CD14-positive monocyte (primary cell): ENCODE measurements around the gene SMYD3. TPM values are rescaled to one million over a fixed set of nuclear protein-coding genes. Genes with fewer than 3 reads are reported as not detected.

Experiments used
- DNase-seq, 3 donors: peaks; one replicate each; pipeline ENCODE4 v3.0.0-alpha.2; 2011 to 2022
- H2AFZ ChIP-seq: 2 replicates; pipeline ENCODE4 v1.6.0; 2012; ENCODE audit warnings: mild to moderate bottlenecking, low read depth, low read length, inconsistent platforms; ENCODE audit not compliant: insufficient read depth, poor library complexity, severe bottlenecking
- H3K27ac ChIP-seq, 2 donors: 1 replicate in 1 of 2; 2 replicates in 1 of 2; pipeline ENCODE4 v1.5.1; 2012 to 2013; ENCODE audit warnings: low read length in 2 of 2, control low read depth in 1 of 2, inconsistent platforms in 1 of 2, low read depth in 1 of 2, mild to moderate bottlenecking in 1 of 2
- H3K27me3 ChIP-seq, 2 donors: one replicate each; pipeline versions ENCODE4 v1.6.0 to v1.6.1; 2011 to 2013; ENCODE audit warnings: low read length in 2 of 2; ENCODE audit not compliant: control insufficient read depth in 2 of 2, insufficient read depth in 2 of 2
- H3K36me3 ChIP-seq, 2 donors: replicated peaks in 1 of 2; 1 replicate in 1 of 2; 2 replicates in 1 of 2; pipeline versions ENCODE4 v1.5.1 to v1.6.1; 2012 to 2013; ENCODE audit warnings: low read length in 2 of 2, control low read depth in 1 of 2, inconsistent platforms in 1 of 2, mild to moderate bottlenecking in 1 of 2; ENCODE audit not compliant: insufficient read depth in 2 of 2, control insufficient read depth in 1 of 2
- H3K4me1 ChIP-seq, 2 donors: 1 replicate in 1 of 2; 2 replicates in 1 of 2; pipeline versions ENCODE4 v1.5.1 to v1.6.1; 2012 to 2013; ENCODE audit warnings: low read length in 2 of 2, control low read depth in 1 of 2, inconsistent platforms in 1 of 2, mild to moderate bottlenecking in 1 of 2, moderate library complexity in 1 of 2; ENCODE audit not compliant: insufficient read depth in 2 of 2, control insufficient read depth in 1 of 2
- H3K4me2 ChIP-seq: replicated peaks from 2 replicates; pipeline ENCODE3; 2012; ENCODE audit warnings: low read length, moderate library complexity, mild to moderate bottlenecking; ENCODE audit not compliant: poor library complexity, severe bottlenecking; ENCODE audit errors: extremely low read depth
- H3K4me3 ChIP-seq, 3 experiments: fragments of 200-600 bp in 1 of 3; sonication (generic) in 1 of 3; replicated peaks in 1 of 3; 1 replicate in 2 of 3; 2 replicates in 1 of 3; pipeline ENCODE4 v1.5.1; 2011 to 2013; ENCODE audit warnings: low read length in 3 of 3, mild to moderate bottlenecking in 3 of 3, control low read depth in 2 of 3, low read depth in 2 of 3, inconsistent platforms in 1 of 3, moderate library complexity in 1 of 3
- H3K79me2 ChIP-seq: 2 replicates; pipeline ENCODE4 v1.6.0; 2012; ENCODE audit warnings: mild to moderate bottlenecking, control low read depth, inconsistent platforms, low read length, moderate library complexity; ENCODE audit not compliant: insufficient read depth
- H3K9ac ChIP-seq: 2 replicates; pipeline ENCODE4 v1.6.0; 2017; ENCODE audit warnings: low read length, mild to moderate bottlenecking; ENCODE audit not compliant: insufficient read depth, poor library complexity, severe bottlenecking
- H3K9me3 ChIP-seq, 2 donors: replicated peaks in 1 of 2; 1 replicate in 1 of 2; 2 replicates in 1 of 2; pipeline versions ENCODE4 v1.5.1 to v1.6.1; 2012 to 2013; ENCODE audit warnings: low read length in 2 of 2, control low read depth in 1 of 2; ENCODE audit not compliant: control insufficient read depth in 1 of 2, insufficient read depth in 1 of 2
- H4K20me1 ChIP-seq: 2 replicates; pipeline ENCODE4 v1.6.0; 2012; ENCODE audit warnings: mild to moderate bottlenecking, low read length, control low read depth, moderate library complexity; ENCODE audit not compliant: insufficient read depth
- H3K27ac Mint-ChIP-seq, 7 donors: one replicate each; pipeline ENCODE4 v1.8.0; 2020; ENCODE audit warnings: mild to moderate bottlenecking in 7 of 7, mixed read lengths in 7 of 7, moderate library complexity in 6 of 7, inconsistent platforms in 2 of 7
- H3K27me3 Mint-ChIP-seq, 3 donors: one replicate each; pipeline ENCODE4 v1.8.0; 2021 to 2022; ENCODE audit warnings: low read depth in 3 of 3, mild to moderate bottlenecking in 3 of 3, mixed read lengths in 3 of 3, moderate library complexity in 3 of 3, inconsistent platforms in 1 of 3
- H3K36me3 Mint-ChIP-seq, 2 donors: one replicate each; pipeline ENCODE4 v1.8.0; 2020; ENCODE audit warnings: mixed read lengths in 2 of 2, inconsistent platforms in 1 of 2, mild to moderate bottlenecking in 1 of 2
- H3K4me1 Mint-ChIP-seq: one replicate; pipeline ENCODE4 v1.8.0; 2020; ENCODE audit warnings: mild to moderate bottlenecking, mixed read lengths
- H3K4me3 Mint-ChIP-seq, 2 donors: one replicate each; pipeline ENCODE4 v1.8.0; 2020; ENCODE audit warnings: mild to moderate bottlenecking in 2 of 2, mixed read lengths in 2 of 2, moderate library complexity in 1 of 2
- H3K9me3 Mint-ChIP-seq, 7 donors: one replicate each; pipeline ENCODE4 v1.8.0; 2020 to 2022; ENCODE audit warnings: mixed read lengths in 7 of 7, mild to moderate bottlenecking in 6 of 7, moderate library complexity in 6 of 7, inconsistent platforms in 2 of 7
- CTCF ChIP-seq: fragments of 200-600 bp; IDR thresholded peaks from one replicate; pipeline ENCODE4 v1.8.0; 2022; ENCODE audit warnings: antibody characterized with exemption, mild to moderate bottlenecking
- WGBS: methylation state at CpG from one replicate; pipeline ENCODE4 v1.1.5; 2013; ENCODE audit warnings: missing lambda C conversion rate; ENCODE audit not compliant: insufficient coverage; 5-methylcytosine and 5-hydroxymethylcytosine counted together
- intact Hi-C, 2 donors: fragments of 100-400 bp; cut with micrococcal nuclease; formaldehyde crosslinking; loops; one replicate each; pipeline versions ENCODE4 v1.15.0 to v1.15.1; 2023
- polyA plus RNA-seq, 3 donors: library from polyadenylated mRNA; depleted of rRNA in 1 of 3; unstranded in 2 of 3; stranded (reverse) in 1 of 3; fragments of 300-500 nt in 2 of 3; fragments of >200 nt in 1 of 3; fragmentation: Illumina TruSeq in 2 of 3; gene quantifications; 1 replicate in 2 of 3; 2 replicates in 1 of 3; pipeline ENCODE4 v1.2.3, GENCODE V29; 2012 to 2021

SMYD3 gene
- polyA plus RNA-seq, 3 donors, result 2.7 to 8.4 (median 4.0) TPM

- Histone ChIP-seq H3K4me1 (peaks cover 0 to 4% of the 10 kb centered on the region in 2 donors), H3K4me2 (no peak overlapping the region), H4K20me1 (no peaks in the 10 kb centered on the region), H3K27ac (no peak overlapping the region), H3K9ac (no peak overlapping the region), H3K36me3 (no peaks in the 10 kb centered on the region), H3K79me2 (no peaks in the 10 kb centered on the region), H3K4me3 (no peak overlapping the region), H2AFZ (no peak overlapping the region), H3K27me3 (no peaks in the 10 kb centered on the region), H3K9me3 (no peaks in the 10 kb centered on the region)
- no peak for DNase-seq
- H3K27me3 Mint-ChIP-seq, result no peaks in the 10 kb centered on the region
- H3K36me3 Mint-ChIP-seq, result no peaks in the 10 kb centered on the region
- peaks cover 19% of the 10 kb centered on the region for H3K4me1 Mint-ChIP-seq
- intact Hi-C loops, result no loop called here
- no CpG with 5 or more reads among the region's 4 CpGs for WGBS
- TF ChIP-seq CTCF, result no peak
- H3K9me3 Mint-ChIP-seq, result peaks cover 0 to 2% (median 0%) of the 10 kb centered on the region in 7 donors
- H3K4me3 Mint-ChIP-seq, result no peak overlapping the region
- no peak overlapping the region for H3K27ac Mint-ChIP-seq
These were observed 189.6 kb downstream of the SMYD3 start for GRCh38 chr1:246317332-246318035.

GRCh38 chr1:246311461-246311860 lies 195.6 kb downstream of the SMYD3 start:
- H3K9ac ChIP-seq, result no peak overlapping the region
- no peaks in the 10 kb centered on the region for H4K20me1 ChIP-seq
- no peaks in the 10 kb centered on the region for H3K79me2 ChIP-seq
- H3K36me3 ChIP-seq, result no peaks in the 10 kb centered on the region
- WGBS, result 98% methylated on average over 11 of the region's 13 CpGs
- no peak for DNase-seq
- no peaks in the 10 kb centered on the region for H3K4me1 ChIP-seq
- H3K9me3 Mint-ChIP-seq, result peaks cover 0 to 1% (median 0%) of the 10 kb centered on the region in 7 donors
- H2AFZ ChIP-seq, result no peak overlapping the region
- no peaks in the 10 kb centered on the region for H3K27me3 Mint-ChIP-seq
- H3K4me3 Mint-ChIP-seq, result no peak overlapping the region
- no peak overlapping the region for H3K27ac ChIP-seq
- no peak overlapping the region for H3K4me2 ChIP-seq
- H3K4me3 ChIP-seq, result no peak overlapping the region
- H3K4me1 Mint-ChIP-seq, result peaks cover 5% of the 10 kb centered on the region
- no peak for TF ChIP-seq CTCF
- H3K27ac Mint-ChIP-seq, result no peak overlapping the region
- intact Hi-C loops, result no loop called here
- no peaks in the 10 kb centered on the region for H3K9me3 ChIP-seq
- H3K36me3 Mint-ChIP-seq, result no peaks in the 10 kb centered on the region
- H3K27me3 ChIP-seq, result no peaks in the 10 kb centered on the region
